ENCODE measurements around the gene KLHDC3.

KLHDC3 gene

DNA sequence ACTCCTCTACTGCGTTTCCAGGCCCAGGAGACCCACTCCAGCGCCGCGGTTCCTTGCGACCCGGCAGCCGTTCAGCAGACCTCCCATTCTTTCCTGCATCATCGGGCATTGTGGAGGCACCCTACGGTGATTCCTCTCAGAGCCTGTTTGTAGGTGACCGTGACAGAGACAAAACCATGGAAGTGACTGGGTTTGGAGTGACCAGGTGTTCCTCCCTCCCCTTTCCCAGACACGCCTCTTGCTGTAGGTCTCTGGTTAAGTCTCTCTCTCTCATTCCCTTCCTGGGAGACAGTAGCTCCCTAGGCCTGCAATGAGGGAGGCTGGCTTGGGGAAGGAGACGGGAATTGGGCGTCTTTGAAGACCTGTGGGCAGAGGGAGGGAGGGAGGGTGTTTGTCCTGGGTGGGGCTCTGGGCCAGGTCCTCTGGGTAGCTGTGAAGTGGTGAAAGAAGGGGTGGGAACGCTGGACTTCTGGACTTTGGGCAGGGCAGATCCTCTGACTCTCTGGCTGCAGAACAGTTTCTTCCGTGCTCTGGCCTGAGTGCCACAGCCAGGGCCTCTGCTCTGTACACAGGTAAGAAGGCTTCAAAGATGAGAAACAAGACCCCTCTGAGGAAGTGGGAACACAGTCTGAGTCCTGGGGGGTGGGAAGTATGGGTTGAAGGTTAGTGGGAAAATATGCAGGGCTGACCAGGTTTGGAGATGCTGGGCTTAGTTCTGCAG is 46.1 kb downstream of the KLHDC3 start:
- FAIRE-seq, result no peak

GRCh38 chr6:43060755-43061633 is 46.9 kb downstream of the KLHDC3 start:
- no peak for FAIRE-seq

- no peak for FAIRE-seq
Observed at GRCh38 chr6:43061861-43062260, 47.8 kb downstream of the KLHDC3 start.

DNA sequence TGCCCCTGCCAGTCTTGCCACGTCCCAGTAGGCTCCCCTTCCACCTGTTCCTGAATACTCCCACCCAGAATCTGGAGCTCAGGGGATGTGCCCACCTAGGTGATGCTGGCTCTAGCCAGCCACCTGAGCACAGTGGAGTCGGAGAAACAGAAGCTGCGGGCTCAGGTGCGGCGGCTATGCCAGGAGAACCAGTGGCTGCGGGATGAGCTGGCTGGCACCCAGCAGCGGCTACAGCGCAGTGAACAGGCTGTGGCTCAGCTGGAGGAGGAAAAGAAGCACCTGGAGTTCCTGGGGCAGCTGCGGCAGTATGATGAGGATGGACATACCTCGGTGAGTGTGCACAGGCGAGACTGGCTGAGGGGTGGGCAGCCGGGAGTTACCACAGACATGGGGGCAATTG is 48.8 kb downstream of the KLHDC3 start:
- FAIRE-seq, result no peak

- FAIRE-seq, result no peak
Observed at GRCh38 chr6:43070028-43070632, 56.1 kb downstream of the KLHDC3 start.
